Kidney capillary endothelial cell (primary cell): ENCODE data around the gene ADCY6.

Experiments used
- DNase-seq: peaks from one replicate; pipeline ENCODE4 v3.0.0-alpha.2; 2018; ENCODE audit warnings: low spot score

Gene ADCY6

GRCh38 chr12:48788854-48789775, at the start of gene ADCY6:
TSS of gene ADCY6 (minus strand) at chr12:48789089. CDS start at chr12:48783434, 5,655 bp downstream.
- DNase-seq, result no peak

GRCh38 chr12:48838048-48838447, 49.2 kb upstream of the ADCY6 start:
- DNase-seq, result no peak

GRCh38 chr12:48832321-48833060, 43.6 kb upstream of the ADCY6 start:
- DNase-seq, result no peak

- no peak for DNase-seq
Measured at GRCh38 chr12:48831257-48831656, 42.4 kb upstream of the ADCY6 start.

GRCh38 chr12:48828841-48829575, 40.1 kb upstream of the ADCY6 start:
- no peak for DNase-seq

GRCh38 chr12:48828293-48828692, 39.4 kb upstream of the ADCY6 start:
- DNase-seq, result no peak

GRCh38 chr12:48827513-48828096, 38.7 kb upstream of the ADCY6 start:
- DNase-seq, result no peak

GRCh38 chr12:48827026-48827425, 38.1 kb upstream of the ADCY6 start:
- DNase-seq, result no peak

GRCh38 chr12:48826209-48826855, 37.4 kb upstream of the ADCY6 start:
- DNase-seq, result no peak

- no peak for DNase-seq
Measured at GRCh38 chr12:48824905-48825304, 36.0 kb upstream of the ADCY6 start.

- no peak for DNase-seq
Measured at GRCh38 chr12:48824112-48824511, 35.2 kb upstream of the ADCY6 start.

GRCh38 chr12:48823281-48823680, 34.4 kb upstream of the ADCY6 start:
- DNase-seq, result no peak

GRCh38 chr12:48822711-48823110, 33.8 kb upstream of the ADCY6 start:
- DNase-seq, result no peak

- DNase-seq, result no peak
Measured at GRCh38 chr12:48822139-48822538, 33.2 kb upstream of the ADCY6 start.

- DNase-seq, result no peak
Measured at GRCh38 chr12:48819986-48820725, 31.3 kb upstream of the ADCY6 start.

GRCh38 chr12:48818831-48819590, 30.1 kb upstream of the ADCY6 start:
- DNase-seq, result no peak

GRCh38 chr12:48817873-48818830, 29.3 kb upstream of the ADCY6 start, which contains the start of gene CACNB3:
TSS of gene CACNB3 (plus strand) at chr12:48818496. CDS start at chr12:48818930, 434 bp downstream.
- DNase-seq, result peak; percentile 28

- no peak for DNase-seq
Measured at GRCh38 chr12:48816143-48816854, 27.4 kb upstream of the ADCY6 start.
